IMR-90 (cell line): ENCODE data around the gene RAD51D.

ENCODE experiments used
- BHLHE40 ChIP-seq: fragments of 150-350 bp; IDR thresholded peaks from 2 replicates; pipeline ENCODE4 v1.6.1; 2016; ENCODE audit warnings: mild to moderate bottlenecking, low read depth, low read length
- CEBPB ChIP-seq: IDR thresholded peaks from 2 replicates; pipeline ENCODE4 v1.6.1; 2012; ENCODE audit warnings: low read depth, low read length, improper control_type of control experiment
- FOS ChIP-seq: fragments of 150-350 bp; IDR thresholded peaks from 2 replicates; pipeline ENCODE4 v1.6.1; 2016; ENCODE audit warnings: low read depth, low read length
- MAFK ChIP-seq: IDR thresholded peaks from 2 replicates; pipeline ENCODE4 v1.6.1; 2012; ENCODE audit warnings: low read depth, low read length, improper control_type of control experiment
- MAZ ChIP-seq: IDR thresholded peaks from 2 replicates; pipeline ENCODE4 v1.6.1; 2012; ENCODE audit warnings: low read depth, mild to moderate bottlenecking, low read length, improper control_type of control experiment, moderate library complexity, borderline replicate concordance
- MXI1 ChIP-seq: IDR thresholded peaks from 2 replicates; pipeline ENCODE4 v1.6.1; 2012; ENCODE audit warnings: low read depth, mild to moderate bottlenecking, low read length, moderate library complexity, borderline replicate concordance
- NFE2L2 ChIP-seq: fragments of 150-350 bp; IDR thresholded peaks from 2 replicates; pipeline ENCODE4 v1.6.1; 2016; ENCODE audit warnings: low read depth, mild to moderate bottlenecking, low read length
- POLR2A ChIP-seq: IDR thresholded peaks from 2 replicates; pipeline ENCODE4 v1.6.1; 2012; ENCODE audit warnings: mild to moderate bottlenecking, low read depth, low read length
- RCOR1 ChIP-seq: IDR thresholded peaks from 2 replicates; pipeline ENCODE4 v1.6.1; 2012; ENCODE audit warnings: mild to moderate bottlenecking, low read length, improper control_type of control experiment; ENCODE audit not compliant: insufficient replicate concordance
- RFX5 ChIP-seq: IDR thresholded peaks from 2 replicates; pipeline ENCODE4 v1.8.0; 2012; ENCODE audit warnings: low read depth, mild to moderate bottlenecking, low read length, moderate library complexity
- SMC3 ChIP-seq: fragments of 150-350 bp; IDR thresholded peaks from 2 replicates; pipeline ENCODE4 v1.6.1; 2016; ENCODE audit warnings: low read depth, mild to moderate bottlenecking, antibody characterized with exemption, low read length, moderate library complexity
- TF ChIP-seq, protein P1 (sequence below): conservative IDR thresholded peaks from 2 replicates; pipeline ENCODE4 v1.5.1; 2012; ENCODE audit warnings: mild to moderate bottlenecking, low read depth, low read length, improper control_type of control experiment
- TF ChIP-seq, protein P2 (sequence below): fragments of 150-350 bp; IDR thresholded peaks from 2 replicates; pipeline ENCODE4 v1.6.1; 2016; ENCODE audit warnings: low read depth, mild to moderate bottlenecking, low read length, moderate library complexity, borderline replicate concordance
- TF ChIP-seq, protein P3 (sequence below): fragments of 150-350 bp; IDR thresholded peaks from 2 replicates; pipeline ENCODE4 v1.6.1; 2017; ENCODE audit warnings: mild to moderate bottlenecking, antibody characterized with exemption, low read length, low read depth

DNA sequence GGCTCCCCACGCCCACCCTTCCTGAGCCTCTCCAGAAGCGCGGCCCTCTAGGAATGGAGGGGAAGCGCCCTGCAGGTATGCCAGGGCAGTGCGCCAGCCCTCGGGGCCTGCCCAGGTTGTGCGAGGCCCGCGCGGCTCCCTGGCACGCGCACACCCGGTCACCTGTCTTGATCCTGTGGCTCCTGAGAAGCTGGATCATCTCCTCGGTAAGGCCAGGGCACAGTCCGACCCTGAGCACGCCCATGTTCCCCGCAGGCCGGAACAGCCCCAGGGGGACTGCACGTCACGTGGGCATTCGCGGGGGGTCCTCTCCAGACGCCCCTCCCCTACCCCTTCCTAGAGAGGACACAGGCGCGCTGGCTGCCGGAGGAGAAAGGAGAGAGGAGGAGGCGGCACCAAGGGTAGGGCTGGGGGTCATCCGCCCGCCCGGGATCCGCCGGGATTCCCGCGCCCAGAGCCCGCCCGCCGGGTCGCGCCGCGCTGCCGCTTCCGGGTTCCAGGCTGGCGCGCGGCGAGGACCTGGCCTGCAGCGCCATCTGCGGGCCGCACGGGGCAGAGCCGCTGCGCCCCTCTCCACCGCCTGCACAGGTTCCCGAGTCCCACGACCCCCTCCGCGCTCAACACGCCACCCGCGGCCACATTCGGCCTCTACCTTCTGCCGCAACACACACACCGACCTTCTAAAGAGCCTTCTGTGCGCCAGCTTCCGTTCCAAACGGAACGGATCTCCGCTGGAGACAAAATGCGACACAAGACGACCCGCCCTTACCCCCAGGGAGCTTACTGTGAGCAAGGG is at the start of gene RAD51D:
- TF ChIP-seq, protein P1, sequence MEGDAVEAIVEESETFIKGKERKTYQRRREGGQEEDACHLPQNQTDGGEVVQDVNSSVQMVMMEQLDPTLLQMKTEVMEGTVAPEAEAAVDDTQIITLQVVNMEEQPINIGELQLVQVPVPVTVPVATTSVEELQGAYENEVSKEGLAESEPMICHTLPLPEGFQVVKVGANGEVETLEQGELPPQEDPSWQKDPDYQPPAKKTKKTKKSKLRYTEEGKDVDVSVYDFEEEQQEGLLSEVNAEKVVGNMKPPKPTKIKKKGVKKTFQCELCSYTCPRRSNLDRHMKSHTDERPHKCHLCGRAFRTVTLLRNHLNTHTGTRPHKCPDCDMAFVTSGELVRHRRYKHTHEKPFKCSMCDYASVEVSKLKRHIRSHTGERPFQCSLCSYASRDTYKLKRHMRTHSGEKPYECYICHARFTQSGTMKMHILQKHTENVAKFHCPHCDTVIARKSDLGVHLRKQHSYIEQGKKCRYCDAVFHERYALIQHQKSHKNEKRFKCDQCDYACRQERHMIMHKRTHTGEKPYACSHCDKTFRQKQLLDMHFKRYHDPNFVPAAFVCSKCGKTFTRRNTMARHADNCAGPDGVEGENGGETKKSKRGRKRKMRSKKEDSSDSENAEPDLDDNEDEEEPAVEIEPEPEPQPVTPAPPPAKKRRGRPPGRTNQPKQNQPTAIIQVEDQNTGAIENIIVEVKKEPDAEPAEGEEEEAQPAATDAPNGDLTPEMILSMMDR: peak; percentile 97
- TF ChIP-seq POLR2A (0 out of 2 replicates have a peak, but pooled peaks have one; percentile 31), MAFK (no peak), SMC3 (peak; percentile 94), RCOR1 (no peak), CEBPB (no peak), MXI1 (peak; percentile 61; the same call in 1 of the 2 replicates), BHLHE40 (no peak), RFX5 (no peak), MAZ (peak; percentile 43; the same call in 1 of the 2 replicates), FOS (no peak), NFE2L2 (no peak)
- TF ChIP-seq, protein P2, sequence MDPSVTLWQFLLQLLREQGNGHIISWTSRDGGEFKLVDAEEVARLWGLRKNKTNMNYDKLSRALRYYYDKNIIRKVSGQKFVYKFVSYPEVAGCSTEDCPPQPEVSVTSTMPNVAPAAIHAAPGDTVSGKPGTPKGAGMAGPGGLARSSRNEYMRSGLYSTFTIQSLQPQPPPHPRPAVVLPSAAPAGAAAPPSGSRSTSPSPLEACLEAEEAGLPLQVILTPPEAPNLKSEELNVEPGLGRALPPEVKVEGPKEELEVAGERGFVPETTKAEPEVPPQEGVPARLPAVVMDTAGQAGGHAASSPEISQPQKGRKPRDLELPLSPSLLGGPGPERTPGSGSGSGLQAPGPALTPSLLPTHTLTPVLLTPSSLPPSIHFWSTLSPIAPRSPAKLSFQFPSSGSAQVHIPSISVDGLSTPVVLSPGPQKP: no peak
- TF ChIP-seq, protein P3, sequence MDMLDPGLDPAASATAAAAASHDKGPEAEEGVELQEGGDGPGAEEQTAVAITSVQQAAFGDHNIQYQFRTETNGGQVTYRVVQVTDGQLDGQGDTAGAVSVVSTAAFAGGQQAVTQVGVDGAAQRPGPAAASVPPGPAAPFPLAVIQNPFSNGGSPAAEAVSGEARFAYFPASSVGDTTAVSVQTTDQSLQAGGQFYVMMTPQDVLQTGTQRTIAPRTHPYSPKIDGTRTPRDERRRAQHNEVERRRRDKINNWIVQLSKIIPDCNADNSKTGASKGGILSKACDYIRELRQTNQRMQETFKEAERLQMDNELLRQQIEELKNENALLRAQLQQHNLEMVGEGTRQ: peak; percentile 85
